Activated T-helper 2 cell treated with anti-CD3 and anti-CD28 coated beads, Interferon-gamma antibody, Interleukin-2, Interleukin-4, amounts not matched to agents 10 μg/mL and 5 μg/mL and 100 μg/mL, durations not matched to agents 14 hours and 24 hours and 36 hours (primary cell): ENCODE data around the gene A2ML1. TPM values are rescaled to one million over a fixed set of nuclear protein-coding genes. Genes with fewer than 3 reads are reported as not detected.
"Not testable (repeated sequence)": the region's sequence is repeated elsewhere in the genome, so short reads cannot be mapped to it uniquely, and the experiment has no call there.

Experiments
- DNase-seq: peaks from one replicate; pipeline ENCODE4 v3.0.0; 2021; ENCODE audit warnings: low spot score
- H3K27ac Mint-ChIP-seq: one replicate; pipeline ENCODE4 v1.8.0; 2021; ENCODE audit warnings: mixed read lengths
- H3K27me3 Mint-ChIP-seq: one replicate; pipeline ENCODE4 v1.8.0; 2021; ENCODE audit warnings: low read depth, mixed read lengths
- H3K36me3 Mint-ChIP-seq: one replicate; pipeline ENCODE4 v1.8.0; 2021; ENCODE audit warnings: low read depth, mixed read lengths
- H3K4me1 Mint-ChIP-seq: one replicate; pipeline ENCODE4 v1.8.0; 2021; ENCODE audit warnings: low read depth, mixed read lengths
- H3K4me3 Mint-ChIP-seq: one replicate; pipeline ENCODE4 v1.8.0; 2021; ENCODE audit warnings: low read depth, mild to moderate bottlenecking, moderate library complexity, mixed read lengths
- H3K9me3 Mint-ChIP-seq: one replicate; pipeline ENCODE4 v1.8.0; 2021; ENCODE audit warnings: mixed read lengths
- intact Hi-C: fragments of 100-400 bp; cut with micrococcal nuclease; formaldehyde crosslinking; loops from one replicate; pipeline ENCODE4 v1.15.1; 2023
- total RNA-seq: library from RNA; stranded (reverse); gene quantifications from 2 replicates; pipeline ENCODE4 v1.2.3, GENCODE V29; 2022

The A2ML1 gene
- total RNA-seq: not detected in 2 replicates

DNA sequence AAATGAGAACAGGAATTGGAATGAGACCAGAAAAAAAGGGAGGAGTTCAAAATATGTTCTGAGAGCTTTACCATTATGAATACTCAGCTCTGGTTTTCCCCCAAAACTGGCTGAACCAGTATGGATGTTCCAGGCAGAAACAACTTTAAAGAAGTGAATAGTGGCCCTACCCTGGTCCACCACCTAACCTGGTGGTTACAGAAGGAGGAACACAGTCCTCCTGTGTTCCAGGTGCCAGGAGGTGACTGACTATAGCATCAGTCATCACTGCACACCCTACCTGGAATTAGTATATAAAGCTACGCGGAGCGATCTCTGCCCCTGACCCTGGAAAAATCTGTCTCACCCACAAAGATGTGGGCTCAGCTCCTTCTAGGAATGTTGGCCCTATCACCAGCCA, at the start of gene A2ML1:
Gene A2ML1 (plus strand): TSS at position 324 of the 400 bp plus-strand sequence. CDS start 31 bp downstream, at position 355.
- Mint-ChIP-seq H3K4me3 (no peak within 1 kb of the TSS), H3K27ac (no peak within 1 kb of the TSS), H3K9me3 (no peaks in the 10 kb centered on the region), H3K4me1 (peaks cover under 1% of the 10 kb centered on the region), H3K36me3 (no peaks in the 10 kb centered on the region), H3K27me3 (peaks cover 7% of the 10 kb centered on the region)
- DNase-seq: no peak
- intact Hi-C loops: no loop called here

DNA sequence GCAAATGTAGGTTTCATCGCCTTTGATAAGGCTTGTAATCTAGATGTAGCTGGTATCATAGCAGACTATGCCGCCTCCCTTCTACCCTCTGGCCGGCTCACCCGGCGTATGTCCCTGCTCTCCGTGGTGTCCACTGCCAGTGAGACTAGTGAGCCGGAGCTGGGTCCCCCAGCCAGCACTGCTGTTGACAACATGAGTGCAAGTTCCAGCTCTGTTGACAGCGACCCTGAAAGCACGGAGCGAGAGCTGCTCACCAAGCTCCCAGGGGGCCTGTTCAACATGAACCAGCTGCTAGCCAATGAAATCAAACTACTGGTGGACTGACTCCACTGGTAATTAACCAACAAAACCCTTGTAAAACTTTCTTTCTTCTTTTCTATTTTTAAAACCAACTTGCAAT, 49.0 kb upstream of the A2ML1 start:
- Mint-ChIP-seq H3K27me3 (peaks cover 3% of the 10 kb centered on the region), H3K27ac (no peak overlapping the region), H3K9me3 (no peaks in the 10 kb centered on the region), H3K4me3 (no peak overlapping the region), H3K36me3 (no peaks in the 10 kb centered on the region), H3K4me1 (no peaks in the 10 kb centered on the region)
- DNase-seq: no peak
- intact Hi-C loops: no loop called here

DNA sequence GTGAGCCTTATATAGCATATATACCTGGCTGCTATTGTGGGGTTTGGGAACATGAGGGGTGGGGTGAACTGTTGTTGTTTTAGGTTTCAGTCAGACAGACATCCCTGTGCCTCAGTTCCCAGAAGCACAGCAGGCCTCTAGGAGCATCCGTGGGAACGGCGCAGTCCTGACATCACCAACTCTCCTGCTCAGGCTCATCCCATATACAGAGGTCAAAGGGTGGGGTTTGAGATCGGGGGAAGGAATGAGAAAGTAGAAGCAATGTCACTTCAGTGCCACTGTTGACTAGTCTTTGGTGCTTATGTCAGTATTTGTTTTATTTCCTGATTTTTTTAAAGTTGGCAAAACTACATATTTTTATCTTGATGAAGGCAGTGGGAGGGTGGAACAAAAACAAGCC, 43.1 kb upstream of the A2ML1 start:
- Mint-ChIP-seq H3K36me3 (no peaks in the 10 kb centered on the region), H3K27ac (no peak overlapping the region), H3K4me1 (no peaks in the 10 kb centered on the region), H3K9me3 (no peaks in the 10 kb centered on the region), H3K4me3 (no peak overlapping the region), H3K27me3 (peaks cover 15% of the 10 kb centered on the region)
- DNase-seq: no peak
- intact Hi-C loops: no loop called here

DNA sequence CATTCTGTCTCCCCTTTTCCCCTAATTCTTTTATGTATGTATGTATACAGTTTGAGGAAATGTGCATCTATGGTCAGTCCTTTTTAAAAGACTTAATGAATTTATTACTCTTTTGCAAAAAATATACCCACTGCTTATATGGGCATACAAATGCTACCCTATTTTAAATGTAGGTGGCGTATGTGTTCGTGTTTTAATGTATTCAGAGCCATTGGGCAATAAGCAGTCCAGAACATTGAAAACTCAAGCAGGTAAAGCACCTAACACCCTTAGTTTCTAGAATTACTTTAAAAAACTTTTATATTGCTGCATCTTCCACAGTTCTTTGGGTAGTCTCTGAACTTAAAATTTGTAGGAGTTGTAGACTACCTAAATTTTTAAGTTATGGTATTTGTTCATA, 42.6 kb upstream of the A2ML1 start:
- Mint-ChIP-seq H3K27me3 (peaks cover 15% of the 10 kb centered on the region), H3K27ac (no peak overlapping the region), H3K9me3 (no peaks in the 10 kb centered on the region), H3K4me3 (no peak overlapping the region), H3K4me1 (no peaks in the 10 kb centered on the region), H3K36me3 (no peaks in the 10 kb centered on the region)
- intact Hi-C loops: no loop called here
- no peak for DNase-seq

DNA sequence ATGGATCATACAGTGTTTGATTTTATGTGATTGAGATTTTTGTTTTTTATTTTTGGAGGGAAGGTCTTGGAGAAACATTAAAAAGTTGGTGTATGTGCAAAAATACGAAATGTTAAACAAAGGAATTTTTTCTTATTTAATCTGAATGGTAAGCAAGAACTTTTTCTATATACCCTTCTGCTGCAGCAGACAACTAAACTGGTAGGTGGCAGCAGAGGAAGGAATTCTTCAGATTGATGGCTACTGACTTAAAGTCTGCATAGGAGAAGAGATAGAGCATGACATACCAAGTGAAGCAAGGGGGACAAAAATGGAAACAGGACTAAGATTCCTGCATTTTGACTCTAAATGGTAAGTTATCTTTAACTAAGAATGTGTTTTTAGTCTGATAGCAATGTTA, 42.0 kb upstream of the A2ML1 start:
- Mint-ChIP-seq H3K4me1 (no peaks in the 10 kb centered on the region), H3K36me3 (no peaks in the 10 kb centered on the region), H3K27me3 (peaks cover 15% of the 10 kb centered on the region), H3K9me3 (no peaks in the 10 kb centered on the region), H3K4me3 (no peak overlapping the region), H3K27ac (no peak overlapping the region)
- DNase-seq: no peak
- intact Hi-C loops: no loop called here

DNA sequence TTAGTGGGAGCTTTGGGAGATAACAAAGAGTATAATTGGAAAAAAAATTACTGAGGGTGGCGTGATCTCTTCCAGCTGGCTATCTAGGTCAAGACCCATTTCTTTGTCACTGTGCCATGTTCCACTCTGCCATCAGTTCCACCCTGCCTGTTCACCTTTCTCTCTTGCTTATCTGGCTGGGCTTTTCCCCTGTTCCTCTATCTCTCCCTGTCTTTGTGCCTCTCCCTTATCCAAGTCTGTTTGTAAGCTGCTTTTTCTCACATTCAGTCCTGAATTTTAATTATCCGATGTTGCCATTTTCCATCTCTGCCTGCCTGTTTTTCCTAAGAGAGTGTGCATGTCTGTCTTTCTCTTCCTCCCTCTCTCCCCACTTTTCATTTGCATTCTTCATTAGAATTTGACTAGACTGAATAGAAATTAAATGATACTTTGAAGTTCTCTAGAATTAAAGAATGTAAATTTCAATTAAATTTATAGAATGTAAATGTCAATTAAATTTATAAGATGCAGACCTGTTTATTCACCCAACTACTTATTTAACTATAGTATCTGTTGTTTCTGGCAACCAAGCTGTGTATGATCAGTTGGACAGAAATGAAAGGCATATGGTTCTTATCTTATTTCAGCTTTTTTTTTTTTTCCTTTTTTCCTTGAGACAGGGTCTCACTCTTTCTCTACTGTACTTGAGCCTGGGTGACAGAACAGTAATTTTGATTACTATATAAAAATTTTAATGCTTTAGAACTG, 40.9 kb upstream of the A2ML1 start:
- Mint-ChIP-seq H3K9me3 (no peaks in the 10 kb centered on the region), H3K4me1 (no peaks in the 10 kb centered on the region), H3K4me3 (no peak overlapping the region), H3K36me3 (no peaks in the 10 kb centered on the region), H3K27ac (no peak overlapping the region), H3K27me3 (peaks cover 13% of the 10 kb centered on the region)
- intact Hi-C loops: no loop called here
- no peak for DNase-seq

DNA sequence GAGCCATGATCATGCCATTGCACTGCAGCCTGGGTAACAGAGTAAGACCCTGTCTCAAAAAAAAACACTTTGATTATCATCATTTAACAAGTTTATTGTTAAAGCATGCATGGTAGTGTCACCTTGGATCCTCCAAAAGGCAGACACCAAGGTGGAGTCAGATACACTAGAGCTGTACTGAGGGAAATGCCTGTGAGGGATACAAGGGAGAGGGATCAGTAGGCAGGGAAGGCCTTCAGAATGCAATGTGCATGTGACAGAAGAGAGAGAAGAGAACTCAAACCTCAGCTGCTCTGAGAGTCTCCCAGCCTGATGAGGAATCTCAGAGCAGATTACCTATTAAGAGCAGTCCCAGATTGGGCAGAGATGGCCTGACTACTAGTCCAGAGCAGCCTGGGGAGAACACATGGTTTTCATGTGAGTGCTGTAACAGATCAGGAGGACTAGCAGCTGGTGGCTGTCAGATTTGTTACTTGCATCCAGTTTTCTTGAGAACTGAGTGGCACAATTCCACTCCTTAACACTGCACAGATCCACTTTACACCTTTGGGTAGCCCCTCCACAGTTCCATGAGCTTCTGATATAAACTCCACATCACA, 38.0 kb upstream of the A2ML1 start:
- Mint-ChIP-seq H3K4me3 (no peak overlapping the region), H3K4me1 (no peaks in the 10 kb centered on the region), H3K27ac (no peak overlapping the region), H3K27me3 (peaks cover 10% of the 10 kb centered on the region), H3K36me3 (no peaks in the 10 kb centered on the region), H3K9me3 (no peaks in the 10 kb centered on the region)
- DNase-seq: no peak
- intact Hi-C loops: no loop called here

DNA sequence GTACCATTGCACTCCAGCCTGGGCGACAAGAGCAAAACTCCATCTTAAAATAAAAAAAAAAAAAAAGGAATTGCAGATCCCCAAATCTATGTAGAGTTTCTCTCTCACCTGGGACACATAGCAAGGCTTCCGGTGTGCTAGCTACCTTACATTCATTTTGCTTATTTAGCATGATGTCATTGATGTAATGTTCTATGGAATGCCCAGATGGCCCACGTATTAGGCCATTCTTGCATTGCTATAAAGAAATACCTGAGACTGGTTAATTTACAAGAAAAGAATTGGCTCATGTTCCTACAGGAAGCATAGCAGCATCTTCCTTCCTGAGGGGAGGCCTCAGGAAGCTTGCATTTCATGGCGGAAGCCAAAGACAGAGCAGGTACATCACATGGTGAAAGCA, 36.9 kb upstream of the A2ML1 start:
- DNase-seq: no peak
- no peaks in the 10 kb centered on the region for H3K36me3 Mint-ChIP-seq
- H3K27ac Mint-ChIP-seq: no peak overlapping the region
- no peaks in the 10 kb centered on the region for H3K4me1 Mint-ChIP-seq
- no peaks in the 10 kb centered on the region for H3K9me3 Mint-ChIP-seq
- peaks cover 5% of the 10 kb centered on the region for H3K27me3 Mint-ChIP-seq
- intact Hi-C loops: no loop called here
- no peak overlapping the region for H3K4me3 Mint-ChIP-seq

DNA sequence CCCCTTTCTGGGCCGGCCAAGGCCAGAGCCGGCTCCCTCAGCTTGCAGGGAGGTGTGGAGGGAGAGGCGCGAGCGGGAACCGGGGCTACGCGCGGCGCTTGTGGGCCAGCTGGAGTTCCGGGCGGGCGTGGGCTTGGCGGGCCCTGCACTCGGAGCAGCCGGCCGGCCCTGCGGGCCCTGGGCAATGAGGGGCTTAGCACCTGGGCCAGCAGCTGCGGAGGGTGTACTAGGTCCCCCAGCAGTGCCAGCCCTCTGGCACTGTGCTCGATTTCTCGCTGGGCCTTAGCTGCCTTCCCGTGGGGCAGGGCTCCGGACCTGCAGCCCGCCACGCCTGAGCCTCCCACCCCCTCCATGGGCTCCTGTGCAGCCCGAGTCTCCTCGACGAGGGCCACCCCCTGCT, 35.2 kb upstream of the A2ML1 start:
- H3K27me3 Mint-ChIP-seq, H3K27ac Mint-ChIP-seq, DNase-seq, H3K4me1 Mint-ChIP-seq, H3K36me3 Mint-ChIP-seq, H3K9me3 Mint-ChIP-seq, H3K4me3 Mint-ChIP-seq, intact Hi-C loops: not testable (repeated sequence)

DNA sequence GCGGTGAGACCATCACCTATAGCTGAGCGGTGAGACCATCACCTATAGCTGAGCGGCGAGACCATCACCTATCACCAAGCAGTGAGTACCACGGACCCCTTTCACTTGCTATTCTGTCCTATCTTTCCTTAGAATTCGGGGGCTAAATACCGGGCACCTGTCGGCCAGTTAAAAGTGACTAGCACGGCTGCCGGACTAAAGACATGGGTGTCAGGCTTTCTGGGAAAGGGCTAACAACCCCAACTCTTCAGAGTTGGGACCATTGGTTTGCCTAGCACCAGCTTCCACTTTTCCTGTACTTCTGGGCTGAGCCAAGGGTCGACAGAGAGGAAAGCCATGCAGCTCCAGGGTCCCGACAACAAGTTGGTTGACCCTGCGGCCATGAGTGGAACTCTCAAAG, 33.7 kb upstream of the A2ML1 start:
- H3K36me3 Mint-ChIP-seq, H3K9me3 Mint-ChIP-seq, H3K27me3 Mint-ChIP-seq, H3K4me1 Mint-ChIP-seq, DNase-seq, intact Hi-C loops, H3K27ac Mint-ChIP-seq: not testable (repeated sequence)
- peak overlapping the region; percentile 61 for H3K4me3 Mint-ChIP-seq

DNA sequence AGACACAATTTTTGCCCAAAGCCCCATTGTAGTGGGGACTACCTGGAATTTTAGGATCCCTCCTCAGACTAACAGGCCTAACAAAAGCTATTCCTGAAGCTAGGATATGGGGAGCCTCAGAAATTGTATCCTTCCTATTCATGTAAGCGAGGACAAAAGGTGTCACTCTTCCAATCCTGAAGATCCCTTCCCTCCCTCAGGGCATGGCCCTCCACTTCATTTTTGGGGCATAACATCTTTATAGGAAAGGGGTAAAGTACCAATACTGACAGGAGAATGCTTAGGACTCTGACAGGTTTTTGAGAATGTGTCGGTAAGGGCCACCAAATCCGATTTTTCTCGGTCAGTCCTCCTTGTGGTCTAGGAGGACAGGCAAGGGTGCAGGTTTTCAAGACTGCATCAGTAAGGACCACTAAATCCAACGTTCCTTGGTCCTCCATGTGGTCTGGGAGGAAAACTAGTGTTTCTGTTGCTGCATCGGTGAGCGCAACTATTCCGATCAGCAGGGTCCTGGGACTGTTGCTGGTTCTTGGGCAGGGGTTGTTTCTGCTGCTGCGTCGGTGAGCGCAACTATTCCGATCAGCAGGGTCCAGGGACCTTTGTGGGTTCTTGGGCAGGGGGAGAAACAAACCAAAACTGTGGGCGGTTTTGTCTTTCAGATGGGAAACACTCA, 32.9 kb upstream of the A2ML1 start:
- DNase-seq, H3K9me3 Mint-ChIP-seq, H3K27me3 Mint-ChIP-seq, H3K27ac Mint-ChIP-seq, H3K4me1 Mint-ChIP-seq, intact Hi-C loops, H3K36me3 Mint-ChIP-seq: not testable (repeated sequence)
- peak overlapping the region; percentile 61 for H3K4me3 Mint-ChIP-seq

DNA sequence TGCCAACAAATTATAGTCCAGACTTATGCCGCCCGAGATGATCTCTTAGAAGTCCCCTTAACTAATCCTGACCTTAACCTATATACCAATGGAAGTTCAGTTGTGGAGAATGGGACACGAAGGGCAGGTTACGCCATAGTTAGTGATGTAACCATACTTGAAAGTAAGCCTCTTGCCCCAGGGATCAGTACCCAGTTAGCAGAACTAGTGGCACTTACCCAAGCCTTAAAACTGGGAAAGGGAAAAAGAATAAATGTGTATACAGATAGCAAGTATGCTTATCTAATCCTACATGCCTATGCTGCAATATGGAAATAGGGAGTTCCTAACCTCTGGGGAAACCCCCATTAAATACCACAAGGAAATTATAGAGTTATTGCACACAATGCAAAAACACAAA, 29.2 kb upstream of the A2ML1 start:
- intact Hi-C loops, H3K9me3 Mint-ChIP-seq, H3K36me3 Mint-ChIP-seq, DNase-seq, H3K27me3 Mint-ChIP-seq, H3K4me3 Mint-ChIP-seq, H3K27ac Mint-ChIP-seq, H3K4me1 Mint-ChIP-seq: not testable (repeated sequence)

DNA sequence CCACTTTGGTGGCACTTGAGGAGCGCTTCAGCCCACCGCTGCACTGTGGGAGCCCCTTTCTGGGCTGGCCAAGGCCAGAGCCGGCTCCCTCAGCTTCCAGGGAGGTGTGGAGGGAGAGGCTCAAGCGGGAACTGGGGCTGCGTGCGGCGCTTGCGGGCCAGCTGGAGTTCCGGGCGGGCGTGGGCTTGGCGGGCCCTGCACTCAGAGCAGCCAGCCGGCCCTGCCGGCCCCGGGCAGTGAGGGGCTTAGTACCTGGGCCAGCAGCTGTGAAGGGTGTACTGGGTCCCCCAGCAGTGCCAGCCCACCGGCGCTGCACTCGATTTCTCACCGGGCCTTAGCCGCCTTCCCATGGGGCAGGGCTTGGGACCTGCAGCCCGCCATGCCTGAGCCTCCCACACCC, 27.8 kb upstream of the A2ML1 start:
- H3K36me3 Mint-ChIP-seq, H3K27me3 Mint-ChIP-seq, DNase-seq, H3K9me3 Mint-ChIP-seq, H3K27ac Mint-ChIP-seq, H3K4me3 Mint-ChIP-seq, intact Hi-C loops, H3K4me1 Mint-ChIP-seq: not testable (repeated sequence)
